AG20443 (cell line): ENCODE data around the gene CDH13.

Experiments used
- DNase-seq: peaks from one replicate; pipeline ENCODE4 v3.0.0; 2012; ENCODE audit warnings: low spot score, mixed read lengths

Gene CDH13

DNA sequence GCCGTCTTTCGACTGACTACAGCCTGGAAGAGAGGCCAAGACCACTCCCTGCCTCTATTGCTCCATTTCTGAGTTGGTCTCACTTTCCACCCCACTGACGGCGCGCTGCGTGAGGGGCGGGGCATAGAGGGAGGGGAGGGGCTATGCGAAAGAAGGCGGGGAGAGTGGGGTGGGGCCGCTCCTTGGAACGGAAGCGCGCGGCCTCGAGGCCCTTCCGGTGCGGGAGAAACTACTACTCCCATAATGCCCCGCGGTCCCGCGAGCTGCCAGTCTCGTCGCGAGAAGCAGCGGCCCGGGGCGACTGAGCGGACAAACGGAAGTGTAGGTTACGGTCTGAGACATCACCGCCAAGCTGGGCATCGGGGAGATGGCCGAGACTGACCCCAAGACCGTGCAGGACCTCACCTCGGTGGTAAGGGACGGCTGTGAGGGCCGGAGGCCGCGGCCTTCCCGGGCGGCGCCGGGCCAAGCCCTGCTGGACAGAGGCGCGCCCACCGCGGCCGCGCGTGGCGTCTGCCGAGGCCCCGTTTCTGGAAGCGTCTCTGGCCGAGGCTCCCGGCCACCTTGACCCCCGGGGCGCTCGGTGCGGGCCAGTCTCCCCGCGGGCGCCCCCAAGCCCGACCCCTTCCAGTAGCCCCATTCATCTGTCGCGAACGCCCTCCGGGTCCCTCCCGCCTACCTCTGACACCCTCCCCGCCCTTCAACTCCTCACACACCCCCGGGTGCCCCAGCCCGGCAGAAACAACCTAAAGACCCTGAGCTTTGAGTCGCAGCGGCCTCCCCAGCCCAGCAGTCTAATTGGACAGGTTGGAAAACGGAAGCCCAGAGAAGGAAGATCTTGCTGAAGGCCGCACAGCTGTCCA is 1181.2 kb downstream of the CDH13 start, which contains the start of gene HSBP1:
HSBP1 (plus strand) TSS at position 269 of the 863 bp plus-strand sequence; CDS start at position 368, 99 bp downstream.
- DNase-seq = peak; percentile 98

DNA sequence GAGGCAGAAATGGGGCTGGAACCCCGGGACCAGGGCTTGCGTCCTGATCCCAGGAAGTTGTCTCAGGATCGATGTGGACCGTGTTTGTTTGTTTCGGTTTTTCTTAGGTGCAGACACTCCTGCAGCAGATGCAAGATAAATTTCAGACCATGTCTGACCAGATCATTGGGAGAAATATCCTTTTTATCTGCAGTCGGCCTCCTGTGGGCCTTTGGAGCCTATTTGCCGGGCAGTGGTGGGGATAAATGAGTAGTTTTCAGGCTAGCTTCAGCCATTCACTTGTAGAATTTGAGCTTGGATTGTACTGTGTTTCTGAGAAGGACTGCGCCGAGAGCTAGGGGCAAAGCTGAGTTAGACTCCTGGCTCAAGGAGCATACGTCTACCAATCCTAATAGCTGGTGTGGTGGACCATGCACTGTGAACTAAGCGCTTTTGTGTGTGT is 1181.8 kb downstream of the CDH13 start:
- DNase-seq = no peak

DNA sequence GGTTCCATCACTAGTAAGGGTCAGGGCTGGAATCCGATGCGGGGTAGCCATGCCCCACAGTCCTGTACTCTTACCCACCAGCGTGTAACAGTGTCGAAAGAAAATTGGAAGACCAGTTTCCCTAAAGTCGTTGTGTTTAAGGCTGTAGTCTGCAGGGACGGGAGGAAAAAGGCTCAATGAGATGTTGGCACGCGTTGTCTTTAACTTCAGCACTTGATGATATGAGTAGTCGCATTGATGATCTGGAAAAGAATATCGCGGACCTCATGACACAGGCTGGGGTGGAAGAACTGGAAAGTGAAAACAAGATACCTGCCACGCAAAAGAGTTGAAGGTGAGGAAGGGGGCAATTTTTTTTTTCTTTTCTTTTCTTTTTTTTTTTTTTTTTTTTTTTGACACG is 1182.3 kb downstream of the CDH13 start:
- no peak for DNase-seq

- DNase-seq = no peak
Observed at GRCh38 chr16:83810901-83811300, 1184.1 kb downstream of the CDH13 start.

DNA sequence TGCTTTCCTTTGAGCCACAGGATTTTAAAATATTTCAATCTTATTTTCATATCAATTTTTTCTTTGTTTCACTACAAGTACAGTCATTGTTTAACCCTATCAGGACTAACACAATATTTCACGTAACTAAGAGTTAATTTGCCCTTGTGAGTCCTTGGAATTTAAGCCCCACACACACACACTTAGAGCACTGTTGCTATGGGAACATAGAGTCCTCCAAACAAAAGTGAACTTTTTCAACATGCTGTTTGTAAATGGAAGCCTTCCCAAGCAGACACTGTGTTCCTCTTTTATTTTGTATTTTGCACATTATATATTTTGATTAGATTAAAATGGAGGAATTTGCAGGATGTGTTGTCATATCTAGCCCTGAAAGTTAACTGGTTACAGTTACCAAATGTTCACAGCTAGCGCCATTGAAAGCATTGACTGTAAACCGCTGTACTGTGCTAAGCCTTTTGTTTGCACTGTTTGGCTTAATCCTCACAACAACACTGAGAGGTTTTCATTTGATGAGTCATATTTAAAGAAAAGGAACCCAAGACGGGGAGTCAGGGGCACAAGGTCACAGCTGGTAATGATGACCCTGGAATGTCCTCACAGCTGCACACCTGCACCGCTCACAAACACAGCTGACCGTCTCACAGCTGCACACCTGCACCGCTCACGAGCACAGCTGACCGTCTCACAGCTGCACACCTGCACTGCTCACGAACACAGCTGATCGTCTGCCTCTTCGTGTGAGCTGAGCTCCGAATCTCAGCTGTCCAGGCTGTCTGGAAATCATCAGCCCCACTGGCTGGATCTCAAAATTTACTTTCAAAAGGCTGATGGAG is 1187.3 kb downstream of the CDH13 start:
- peak; percentile 62 for DNase-seq

- peak; percentile 62 for DNase-seq
Observed at GRCh38 chr16:83814659-83814985, 1187.9 kb downstream of the CDH13 start.

GRCh38 chr16:83817022-83817421 is 1190.3 kb downstream of the CDH13 start:
- no peak for DNase-seq

GRCh38 chr16:83818276-83818675 is 1191.5 kb downstream of the CDH13 start:
- DNase-seq = no peak

GRCh38 chr16:83819361-83819760 is 1192.6 kb downstream of the CDH13 start:
- DNase-seq = no peak

GRCh38 chr16:83826146-83826913 is 1199.6 kb downstream of the CDH13 start:
- DNase-seq = peak; percentile 93

DNA sequence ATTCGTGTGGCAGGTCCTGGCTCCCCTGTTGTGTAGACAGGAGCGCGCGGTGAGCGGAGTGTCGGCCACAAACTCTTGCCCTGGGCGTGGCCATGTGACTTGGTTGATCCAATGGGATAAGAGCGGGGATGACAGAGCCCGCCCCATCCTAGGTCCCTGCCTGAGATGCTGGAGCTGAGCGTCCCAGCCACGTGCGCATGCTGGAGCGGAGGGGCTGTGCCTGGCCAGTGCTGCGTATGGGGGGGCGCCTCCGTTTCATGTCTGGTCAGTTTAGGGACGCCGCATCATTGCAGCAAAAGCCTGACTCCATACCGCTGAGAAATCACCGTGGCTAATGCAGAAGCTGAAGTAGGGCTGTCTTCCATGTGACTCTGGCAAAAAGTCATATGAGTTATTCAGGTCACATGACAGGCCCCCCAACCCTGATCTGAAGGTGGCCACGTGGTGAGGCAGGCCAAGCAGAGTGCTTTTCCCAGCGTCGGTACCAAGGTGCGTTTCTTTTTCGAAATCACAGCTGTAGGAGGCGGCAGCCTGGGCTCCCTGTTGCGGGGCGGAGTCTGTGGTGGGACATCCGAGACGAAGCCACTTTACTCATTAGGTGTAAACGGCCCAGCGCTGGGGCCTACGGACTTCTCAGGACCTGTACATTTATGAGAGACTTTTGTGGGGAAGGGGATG is 1203.5 kb downstream of the CDH13 start:
- no peak for DNase-seq

DNA sequence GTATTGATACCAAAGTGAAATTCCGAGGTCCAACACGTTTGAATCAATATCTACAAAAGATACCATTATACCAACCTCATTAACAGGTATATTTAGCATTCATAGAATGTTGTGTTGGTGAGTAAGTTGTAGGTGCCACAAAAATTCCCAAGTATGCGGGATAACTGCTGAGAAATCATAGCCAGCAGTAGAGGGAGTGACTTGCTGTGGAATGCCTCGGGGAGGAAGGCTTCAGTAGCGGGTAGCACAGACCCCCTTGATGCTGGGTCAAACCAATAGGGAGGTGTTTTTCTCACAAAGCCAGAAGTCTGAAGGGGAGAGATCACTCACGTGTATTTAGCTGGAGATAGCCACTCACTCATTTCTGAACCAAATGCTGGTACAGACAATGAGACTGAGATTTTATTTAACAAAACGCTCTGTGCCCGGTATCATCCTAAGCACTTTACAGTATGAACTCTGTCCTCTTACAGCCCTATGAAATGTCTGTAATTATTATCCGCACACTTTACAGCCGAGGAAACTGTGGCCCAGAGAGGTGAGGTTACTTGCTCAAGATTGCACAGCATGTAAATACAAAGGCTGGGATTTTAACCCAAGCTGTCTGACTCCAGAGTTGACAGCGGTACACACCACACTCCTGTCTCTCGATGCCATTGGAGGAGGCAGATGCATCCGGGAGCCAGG is 1204.1 kb downstream of the CDH13 start:
- no peak for DNase-seq

DNA sequence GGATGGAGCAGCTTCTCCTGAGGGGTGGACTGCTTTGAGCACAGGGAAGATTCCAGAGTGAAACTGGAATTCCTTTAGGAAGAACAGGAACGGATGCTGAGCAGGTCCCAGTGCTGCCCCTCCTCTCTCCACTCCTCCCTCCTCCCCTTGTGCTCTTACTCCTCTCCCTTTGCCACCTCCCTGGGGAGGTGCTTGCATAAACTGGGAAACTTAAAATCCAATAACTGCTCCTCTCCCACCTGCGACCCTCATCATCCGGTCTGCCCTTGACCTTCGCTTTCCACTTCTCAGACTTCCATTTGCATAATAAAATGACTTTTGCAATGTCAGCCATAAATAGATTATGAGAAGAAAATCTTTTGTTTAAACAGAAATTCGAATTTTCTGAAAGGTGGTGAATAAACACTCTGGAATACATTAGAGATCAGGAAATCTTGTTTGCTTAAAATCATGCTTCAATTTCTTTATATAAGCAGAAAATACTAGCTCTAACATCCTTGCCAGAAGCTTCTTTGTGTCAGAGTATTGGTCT is 1204.8 kb downstream of the CDH13 start:
- no peak for DNase-seq

GRCh38 chr16:83833921-83834320 is 1207.2 kb downstream of the CDH13 start:
- DNase-seq = no peak

DNA sequence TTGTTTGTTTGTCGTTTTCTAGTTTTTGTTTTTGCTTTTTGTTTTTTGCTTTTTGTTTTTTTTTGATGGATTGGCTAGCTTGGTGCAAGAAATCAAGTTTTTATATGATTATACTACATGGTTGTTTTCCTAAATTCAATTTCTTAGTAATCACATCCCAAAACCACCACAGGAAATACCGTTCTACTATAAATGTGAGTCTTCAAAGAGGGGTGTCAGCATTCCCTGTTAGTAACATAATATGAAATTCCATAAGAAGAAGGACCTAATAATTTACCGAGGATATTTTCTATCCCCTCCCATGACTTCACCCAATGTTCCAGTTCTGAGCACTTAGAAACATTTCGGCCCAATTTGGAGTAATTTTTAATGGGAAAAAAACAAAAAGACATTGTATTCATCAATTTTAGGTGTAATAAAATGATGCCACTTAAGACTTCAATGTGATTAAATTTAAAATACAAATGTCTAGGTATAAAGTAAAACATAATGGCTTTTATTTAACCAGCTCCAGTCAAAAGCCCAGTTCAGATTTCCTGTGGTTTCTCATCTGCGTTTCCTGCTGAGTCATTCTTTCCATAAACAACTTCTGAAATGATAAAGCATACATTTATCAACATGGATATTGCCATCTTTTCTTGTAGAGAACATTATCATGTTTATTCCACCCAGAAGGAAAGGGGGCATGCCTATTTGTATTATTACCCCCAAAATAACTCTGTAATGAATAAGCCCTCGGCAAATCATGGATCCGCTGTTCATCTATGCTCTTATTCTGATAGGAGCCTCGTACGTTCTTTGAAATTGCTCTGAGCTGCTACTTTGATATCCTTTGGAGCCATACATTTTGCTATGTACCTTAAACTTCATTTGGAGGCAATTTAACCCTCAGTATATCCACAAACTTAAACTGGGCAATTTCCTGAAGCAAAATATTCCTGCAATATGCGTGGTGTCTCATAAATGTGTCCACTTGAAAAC is 1209.1 kb downstream of the CDH13 start:
- peak; percentile 47 for DNase-seq

DNA sequence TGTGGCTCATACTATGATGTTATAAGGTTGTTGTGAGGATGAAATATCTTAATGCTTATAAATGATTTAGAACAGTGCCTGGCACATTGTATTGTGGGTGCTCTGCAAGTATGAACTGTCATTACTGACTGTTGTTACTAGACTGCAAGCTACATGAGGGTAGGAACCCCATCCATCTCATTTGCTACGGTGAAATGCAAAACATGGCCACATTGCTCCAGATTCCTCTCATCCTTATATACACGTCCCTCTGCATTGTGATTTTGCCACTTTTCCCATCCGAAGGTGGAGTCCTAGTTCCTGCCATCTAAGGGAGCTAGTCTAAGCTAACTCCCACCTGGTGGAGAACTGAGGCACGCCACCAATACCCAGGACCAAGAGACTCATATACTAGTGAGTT is 1210.8 kb downstream of the CDH13 start:
- no peak for DNase-seq

DNA sequence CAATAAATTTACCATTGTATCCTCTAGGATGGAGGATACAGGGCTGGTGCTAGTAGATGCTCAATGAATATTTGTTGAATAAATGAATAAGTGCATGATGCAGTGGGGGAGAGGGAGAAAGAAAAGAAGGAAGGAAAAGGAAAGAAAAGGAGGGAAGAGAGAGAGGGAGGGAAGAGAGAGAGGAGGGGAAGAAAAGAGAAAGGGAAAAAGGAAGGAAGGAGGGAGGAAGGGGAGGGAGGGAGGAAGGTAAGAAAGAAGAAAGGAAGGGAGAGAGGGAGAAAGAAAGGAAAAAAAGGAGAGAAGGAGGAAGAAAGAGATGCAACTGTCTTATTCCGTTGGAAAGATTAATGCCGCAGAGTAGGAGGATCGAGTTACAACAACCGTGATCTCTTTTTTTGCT is 1211.4 kb downstream of the CDH13 start:
- no peak for DNase-seq

DNA sequence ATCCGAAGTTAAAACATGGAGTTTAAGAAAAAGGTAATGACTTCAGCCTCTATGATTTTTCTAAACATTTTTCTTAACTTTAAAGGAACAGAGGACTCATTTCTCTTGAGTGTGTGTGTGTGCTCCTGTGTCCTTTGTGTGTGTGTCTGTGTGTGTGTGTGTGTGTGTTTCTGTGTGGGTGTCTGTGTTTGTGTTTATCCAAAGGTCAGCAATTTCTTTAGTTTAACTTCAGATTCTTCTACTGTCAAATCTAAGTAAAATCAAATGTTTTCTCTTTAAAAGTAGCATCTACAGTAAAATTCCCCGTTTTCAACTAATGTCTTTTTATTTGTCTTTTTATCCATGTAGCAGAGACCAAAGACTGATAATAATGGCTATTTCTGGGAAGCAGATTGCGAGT is 1212.8 kb downstream of the CDH13 start:
- no peak for DNase-seq

GRCh38 chr16:83840060-83840617 is 1213.4 kb downstream of the CDH13 start:
- no peak for DNase-seq
